CD4-positive, alpha-beta T cell treated with Interleukin-1 beta for 1 hour (primary cell): Measurements from ENCODE around the gene SLITRK2.

Experiments used
- DNase-seq, 2 donors: peaks; one replicate each; pipeline ENCODE4 v3.0.0-alpha.2; 2020 to 2022

Gene SLITRK2

GRCh38 chrX:145817331-145818185 lies at the start of gene SLITRK2:
Gene SLITRK2, plus strand, starts transcription at chrX:145817829. Its CDS starts 4,597 bp downstream, at chrX:145822426.
- DNase-seq = no peak

- DNase-seq = no peak
These were observed 44.6 kb upstream of the SLITRK2 start for GRCh38 chrX:145773006-145773405.

GRCh38 chrX:145792281-145792680 lies 25.3 kb upstream of the SLITRK2 start:
- no peak for DNase-seq

- DNase-seq = no peak
These were observed 14.1 kb upstream of the SLITRK2 start for GRCh38 chrX:145803508-145803907.

GRCh38 chrX:145813081-145813480 lies 4.5 kb upstream of the SLITRK2 start:
- DNase-seq = no peak

- no peak for DNase-seq
These were observed 871 bp upstream of the SLITRK2 start for GRCh38 chrX:145816601-145817315.

GRCh38 chrX:145818186-145819113 lies 821 bp downstream of the SLITRK2 start:
- no peak for DNase-seq

- no peak for DNase-seq
These were observed 3.2 kb downstream of the SLITRK2 start for GRCh38 chrX:145820825-145821224.

- no peak for DNase-seq
These were observed 3.8 kb downstream of the SLITRK2 start for GRCh38 chrX:145821291-145821897.

- no peak for DNase-seq
These were observed 4.4 kb downstream of the SLITRK2 start for GRCh38 chrX:145821898-145822571.

GRCh38 chrX:145823132-145823531 lies 5.5 kb downstream of the SLITRK2 start:
- no peak for DNase-seq

- DNase-seq = no peak
These were observed 8.3 kb downstream of the SLITRK2 start for GRCh38 chrX:145825896-145826295.

GRCh38 chrX:145826466-145826865 lies 8.8 kb downstream of the SLITRK2 start:
- DNase-seq = no peak

- no peak for DNase-seq
These were observed 15.2 kb downstream of the SLITRK2 start for GRCh38 chrX:145832796-145833195.

- DNase-seq = no peak
These were observed 22.9 kb downstream of the SLITRK2 start for GRCh38 chrX:145840531-145840930.

GRCh38 chrX:145843146-145843904 lies 25.7 kb downstream of the SLITRK2 start:
- DNase-seq = no peak

GRCh38 chrX:145844886-145845285 lies 27.3 kb downstream of the SLITRK2 start:
- DNase-seq = no peak

GRCh38 chrX:145848448-145848847 lies 30.8 kb downstream of the SLITRK2 start:
- DNase-seq = no peak

- no peak for DNase-seq
These were observed 31.2 kb downstream of the SLITRK2 start for GRCh38 chrX:145848857-145849256.

- DNase-seq = no peak
These were observed 35.6 kb downstream of the SLITRK2 start for GRCh38 chrX:145853181-145853580.

GRCh38 chrX:145856181-145856580 lies 38.6 kb downstream of the SLITRK2 start:
- DNase-seq = no peak
